HG03025 (cell line): ENCODE results near the gene ELL2.
"Not testable (repeated sequence)": the region's sequence is repeated elsewhere in the genome, so short reads cannot be mapped to it uniquely, and the experiment has no call there.

Experiments used
- ATAC-seq: cut with Tn5 transposase; IDR thresholded peaks from one replicate; pipeline ENCODE4 v1.9.1; 2021; ENCODE audit warnings: mild to moderate bottlenecking, moderate library complexity; ENCODE audit not compliant: unreplicated experiment, low FRiP score

ELL2 gene

DNA sequence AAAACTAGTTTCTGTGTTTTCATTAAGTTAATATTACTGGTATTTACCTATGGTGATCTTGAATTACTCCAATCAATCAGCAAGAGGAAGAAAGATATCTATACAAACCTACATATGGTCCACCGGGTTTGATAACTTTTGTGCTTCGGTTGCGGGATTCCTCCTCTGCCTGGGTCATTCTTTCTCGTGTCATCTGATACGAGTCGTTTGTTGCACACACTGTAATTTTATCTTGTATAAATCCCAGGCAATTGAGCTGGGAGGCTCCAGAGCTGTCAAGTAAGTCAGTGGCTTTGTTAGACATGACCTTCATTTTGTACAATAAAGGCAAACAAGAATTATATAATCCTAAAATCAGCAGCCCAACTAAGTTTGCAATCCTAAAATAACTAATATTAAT, 48.0 kb downstream of the ELL2 start:
- no peak for ATAC-seq

GRCh38 chr5:95912029-95912428, 49.6 kb downstream of the ELL2 start:
- ATAC-seq = no peak

GRCh38 chr5:95910521-95910920, 51.1 kb downstream of the ELL2 start:
- no peak for ATAC-seq

DNA sequence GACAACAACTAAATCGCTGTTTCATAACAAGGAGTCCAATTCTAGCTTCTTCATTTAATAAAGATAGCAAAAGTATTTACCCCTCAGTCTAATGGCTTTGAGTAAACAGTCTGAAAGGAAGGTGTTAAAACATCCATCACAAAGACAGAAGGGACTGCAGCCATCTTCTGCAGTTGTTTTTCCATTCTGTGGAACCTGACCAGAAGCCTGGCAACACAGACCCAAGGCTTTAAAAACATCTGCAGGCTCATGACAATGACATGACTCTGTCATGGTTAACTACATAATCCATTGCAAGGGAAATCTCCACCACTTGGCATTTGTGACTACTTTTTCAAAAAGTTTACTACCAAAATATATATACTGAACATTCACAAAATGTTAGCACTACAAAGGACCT, 51.9 kb downstream of the ELL2 start:
- ATAC-seq = no peak

DNA sequence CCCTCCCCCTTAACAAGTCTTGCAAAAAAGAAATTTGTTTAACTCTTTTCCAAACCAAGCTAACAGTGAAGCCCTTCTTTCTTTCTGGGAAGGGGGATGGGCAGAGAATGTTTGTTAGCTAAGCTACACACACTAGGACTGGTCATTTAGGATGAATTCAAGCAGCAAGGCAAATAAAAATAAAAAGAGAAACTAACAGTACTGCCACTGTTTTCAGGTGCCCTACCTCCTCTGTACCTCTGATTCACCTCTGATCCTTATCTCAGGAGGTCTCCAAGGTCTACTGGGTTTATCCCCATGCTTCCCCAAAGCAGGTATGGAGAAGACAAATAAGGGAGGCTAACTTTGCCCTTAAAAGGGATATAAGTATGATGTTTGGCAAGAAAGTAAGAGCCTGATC, 52.9 kb downstream of the ELL2 start:
- no peak for ATAC-seq

GRCh38 chr5:95907740-95908706, 53.6 kb downstream of the ELL2 start:
- no peak for ATAC-seq

- ATAC-seq = no peak
Observed at GRCh38 chr5:95907067-95907705, 54.5 kb downstream of the ELL2 start.

DNA sequence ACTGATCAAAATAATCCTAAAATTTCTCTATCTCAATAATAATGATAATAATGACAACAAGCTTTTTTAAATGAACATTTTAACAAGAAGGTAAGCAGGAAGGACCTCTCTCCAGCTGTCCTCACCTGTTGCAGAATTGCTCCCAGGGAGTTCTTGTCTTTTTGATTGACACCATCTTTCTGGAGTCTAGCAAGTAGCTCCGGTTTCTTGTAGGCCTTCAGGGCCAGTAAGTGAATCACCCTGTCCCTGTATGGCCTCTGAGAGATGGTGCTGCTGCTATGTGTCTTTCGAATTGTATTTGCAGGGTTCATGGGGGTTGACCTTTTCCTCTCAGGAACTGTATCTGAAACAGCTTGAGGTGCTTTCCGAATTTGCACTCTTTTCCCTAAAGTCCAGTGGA, 55.3 kb downstream of the ELL2 start:
- ATAC-seq = not testable (repeated sequence)

GRCh38 chr5:95904827-95905226, 56.8 kb downstream of the ELL2 start:
- no peak for ATAC-seq

GRCh38 chr5:95903838-95904237, 57.8 kb downstream of the ELL2 start:
- no peak for ATAC-seq

DNA sequence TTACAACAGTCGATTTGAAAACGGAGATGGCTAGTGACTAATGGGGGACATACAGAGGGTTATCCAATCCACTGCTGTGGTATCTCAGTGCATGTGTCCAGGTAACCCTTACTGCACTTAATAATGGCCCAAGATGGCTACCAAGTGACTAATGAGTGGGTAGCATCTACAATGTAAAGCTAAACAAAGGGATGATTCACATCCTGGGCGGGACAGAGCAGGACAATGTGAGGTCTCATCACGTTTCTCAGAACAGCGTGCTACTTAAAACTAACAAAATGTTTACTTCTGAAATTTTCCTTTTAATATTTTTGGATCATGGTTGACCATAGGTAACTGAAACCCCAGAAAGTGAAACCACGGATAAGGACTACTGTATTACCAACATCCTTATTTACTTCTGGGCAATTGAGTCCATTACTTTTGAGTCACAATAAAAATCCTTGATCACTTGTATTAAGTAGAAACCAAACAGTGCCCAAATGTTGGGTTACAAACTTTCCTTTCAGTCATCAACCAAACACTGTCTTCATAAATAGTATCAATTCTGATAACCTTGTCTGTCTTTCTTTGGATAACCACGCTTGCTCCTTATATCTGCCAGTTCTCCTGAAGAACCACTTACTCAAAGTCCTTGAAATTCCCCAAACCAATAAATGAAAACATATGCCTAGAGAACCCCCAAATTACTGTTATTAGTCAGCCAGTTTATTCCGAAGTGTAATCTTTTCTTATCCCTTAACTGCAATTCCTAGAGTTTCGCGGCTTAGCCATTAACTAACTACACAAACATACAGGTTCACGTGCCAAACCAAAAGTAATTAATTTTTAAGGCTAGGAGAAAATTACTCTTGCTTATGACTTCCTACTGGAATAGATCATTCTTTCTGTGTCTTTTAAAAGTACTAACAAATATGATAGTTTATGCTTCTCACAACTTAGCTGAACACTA, 59.7 kb downstream of the ELL2 start:
- ATAC-seq = no peak

DNA sequence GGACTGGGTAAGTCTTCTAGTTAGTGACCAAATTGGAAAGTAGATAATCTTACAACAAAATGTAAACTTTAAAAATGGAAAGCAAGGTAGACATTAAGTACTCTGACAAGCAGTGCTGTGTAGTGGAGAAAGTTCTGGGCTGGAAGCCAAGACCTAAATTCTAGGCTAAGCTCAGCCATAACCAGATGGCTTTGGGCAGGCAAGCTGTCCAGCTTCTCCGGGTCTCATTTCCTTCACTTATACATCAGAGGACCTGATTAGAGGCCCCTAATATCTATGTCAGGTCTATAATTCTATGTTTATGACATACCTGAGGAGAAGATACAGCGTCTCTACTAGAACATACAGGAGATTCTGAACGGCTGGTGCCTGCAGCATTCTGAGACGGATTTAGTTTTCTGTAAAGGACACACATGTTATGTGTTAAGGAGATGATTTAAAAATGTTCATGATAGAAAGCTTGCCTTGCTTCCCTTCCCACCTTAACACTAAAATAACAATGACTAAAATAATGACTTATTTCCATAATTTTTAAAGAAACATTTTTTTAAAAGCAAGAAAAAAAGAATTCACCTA, 61.2 kb downstream of the ELL2 start:
- no peak for ATAC-seq

DNA sequence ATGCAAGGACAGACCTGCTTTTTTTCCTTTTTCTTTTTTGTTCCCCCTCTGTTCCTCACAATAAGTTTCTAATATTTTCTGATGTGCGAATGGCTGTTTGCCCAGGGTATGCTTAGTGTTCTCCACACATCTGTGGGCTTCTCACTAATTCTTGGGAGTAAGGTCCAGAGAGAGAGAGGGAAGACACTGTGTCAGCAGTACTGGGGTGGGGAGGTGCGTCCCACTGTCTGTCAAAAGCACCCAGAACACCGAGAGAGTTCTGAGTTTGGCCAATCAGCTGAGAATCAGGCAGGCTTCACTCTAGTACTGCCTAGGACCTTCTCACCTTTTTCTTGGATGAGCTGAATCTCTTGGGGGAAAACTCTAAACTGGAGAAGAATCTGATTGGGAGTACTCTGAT, 61.8 kb downstream of the ELL2 start:
- ATAC-seq = no peak

DNA sequence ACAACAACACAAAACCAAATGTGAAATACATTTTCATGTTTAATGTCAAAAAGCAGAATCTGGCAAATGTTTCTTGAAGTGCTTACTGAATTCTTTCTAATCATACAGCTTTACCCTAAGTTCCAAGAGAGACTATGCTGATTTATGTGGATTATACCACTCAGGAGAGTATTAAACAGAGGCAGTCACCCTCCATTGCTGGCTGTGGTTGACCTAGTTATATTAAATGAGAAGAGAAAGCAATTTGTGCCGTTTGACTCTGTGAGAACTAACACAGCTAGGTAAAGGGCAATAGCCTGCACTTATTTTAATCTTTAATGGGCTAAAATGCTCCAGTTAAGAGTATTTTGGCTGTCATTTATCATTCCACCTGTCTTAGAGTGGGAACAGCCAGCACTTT, 62.6 kb downstream of the ELL2 start:
- no peak for ATAC-seq

DNA sequence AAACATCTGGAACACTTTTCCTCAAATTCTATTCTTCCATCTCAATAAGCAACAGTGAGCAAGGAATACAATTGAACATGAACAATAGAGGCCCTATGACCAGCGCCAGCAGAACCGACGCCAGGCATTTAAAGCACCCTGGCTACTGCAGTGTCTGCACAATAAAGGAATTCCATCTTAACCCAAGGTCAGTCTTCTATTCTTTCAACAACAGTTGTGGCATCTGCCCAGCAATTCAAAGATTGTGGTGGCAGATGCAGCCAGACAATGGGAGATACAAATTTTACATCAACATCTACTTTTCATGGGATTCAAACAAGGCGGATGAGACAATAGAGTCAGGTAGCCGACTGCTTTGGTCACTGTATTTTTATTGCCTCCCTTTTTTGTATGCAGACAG, 65.9 kb downstream of the ELL2 start:
- ATAC-seq = no peak

DNA sequence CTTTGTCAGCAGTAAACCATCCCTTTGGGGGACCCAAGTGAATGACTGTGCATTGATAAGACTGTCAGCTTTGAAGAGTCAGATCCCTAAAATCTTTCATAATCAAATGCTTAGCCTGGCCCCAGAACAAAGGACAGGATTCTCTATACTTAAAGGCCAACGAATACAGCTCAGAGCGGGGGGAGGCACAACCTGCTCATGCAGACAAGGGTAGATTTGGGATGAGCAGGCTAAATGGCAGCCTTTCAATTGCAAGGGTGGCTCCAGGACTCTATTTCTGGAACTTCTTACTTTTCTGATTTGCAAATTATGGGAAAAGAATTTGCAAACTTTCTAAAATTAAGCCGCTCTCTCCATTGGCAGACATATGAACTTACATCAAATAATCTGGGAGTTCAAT, 66.4 kb downstream of the ELL2 start:
- no peak for ATAC-seq

- ATAC-seq = no peak
Observed at GRCh38 chr5:95892784-95893354, 68.8 kb downstream of the ELL2 start.

DNA sequence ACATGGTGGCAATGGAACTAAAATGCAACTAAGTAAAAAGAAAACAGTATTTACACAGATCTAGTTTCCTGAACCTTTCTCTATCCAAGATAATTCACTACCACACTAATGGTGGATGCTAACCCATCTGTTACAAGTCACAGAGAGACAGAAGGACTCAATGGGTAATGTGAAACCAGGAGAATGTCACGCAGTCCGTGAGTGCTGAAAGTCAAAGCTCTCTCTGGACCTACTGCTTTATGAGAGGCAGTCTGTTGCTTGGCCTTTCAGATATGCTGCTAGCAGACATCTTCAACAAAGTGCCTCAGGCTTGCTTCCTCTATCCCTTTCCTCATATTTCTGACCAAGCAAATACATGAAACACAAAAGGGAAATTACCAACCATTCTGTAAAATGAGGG, 70.2 kb downstream of the ELL2 start:
- ATAC-seq = no peak

GRCh38 chr5:95889076-95889475, 72.6 kb downstream of the ELL2 start:
- no peak for ATAC-seq

DNA sequence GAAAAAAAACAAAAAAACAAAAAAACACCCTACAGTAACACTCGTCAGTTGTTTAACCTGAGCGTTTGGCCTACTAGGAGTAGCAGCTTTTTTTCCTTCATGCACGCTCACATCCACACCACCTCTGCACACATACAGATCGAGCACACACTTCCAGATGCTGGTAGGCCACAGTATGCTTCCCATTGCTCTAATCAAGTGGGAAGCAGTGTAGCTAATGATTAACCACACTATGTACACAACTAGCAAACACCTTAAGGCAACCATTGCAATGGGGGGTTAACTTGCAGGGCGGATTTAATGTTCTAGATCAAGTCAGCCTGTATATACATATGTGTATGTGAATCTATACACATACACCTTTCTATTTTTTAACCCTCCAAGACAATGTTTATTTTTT, 73.7 kb downstream of the ELL2 start:
- ATAC-seq = no peak
